SW480 (cell line): Measurements from ENCODE around the gene LRRC4B.

Experiments
- DNase-seq: peaks from one replicate; pipeline ENCODE4 v3.0.0-alpha.2; 2016; ENCODE audit warnings: low spot score

Gene LRRC4B

GRCh38 chr19:50522881-50523280 lies 45.4 kb downstream of the LRRC4B start:
- DNase-seq, result no peak

- DNase-seq, result no peak
Measured at GRCh38 chr19:50520822-50521465, 47.3 kb downstream of the LRRC4B start.

GRCh38 chr19:50519006-50519575 lies 49.1 kb downstream of the LRRC4B start:
- DNase-seq, result no peak

GRCh38 chr19:50518091-50519005 lies 49.9 kb downstream of the LRRC4B start:
- DNase-seq, result no peak

- no peak for DNase-seq
Measured at GRCh38 chr19:50517704-50518075, 50.5 kb downstream of the LRRC4B start.

GRCh38 chr19:50516964-50517703 lies 51.1 kb downstream of the LRRC4B start:
- no peak for DNase-seq

- no peak for DNase-seq
Measured at GRCh38 chr19:50516456-50516855, 51.8 kb downstream of the LRRC4B start.

GRCh38 chr19:50515168-50515561 lies 53.1 kb downstream of the LRRC4B start:
- no peak for DNase-seq

GRCh38 chr19:50514346-50515167 lies 53.7 kb downstream of the LRRC4B start:
- DNase-seq, result no peak

GRCh38 chr19:50513746-50514345 lies 54.4 kb downstream of the LRRC4B start, which contains the start of gene ASPDH:
Gene ASPDH, minus strand, starts transcription at chr19:50513913. Its CDS starts 90 bp downstream, at chr19:50513823.
- no peak for DNase-seq

GRCh38 chr19:50512999-50513745 lies 55.1 kb downstream of the LRRC4B start:
- no peak for DNase-seq

GRCh38 chr19:50512112-50512998 lies 55.9 kb downstream of the LRRC4B start:
- DNase-seq, result no peak

GRCh38 chr19:50511069-50511822 lies 57.0 kb downstream of the LRRC4B start, which contains the start of gene JOSD2:
Gene JOSD2, minus strand, starts transcription at chr19:50511191. Its CDS starts 760 bp downstream, at chr19:50510431.
- DNase-seq, result peak; percentile 100

- no peak for DNase-seq
Measured at GRCh38 chr19:50510700-50511068, 57.6 kb downstream of the LRRC4B start.

GRCh38 chr19:50510121-50510670 lies 58.0 kb downstream of the LRRC4B start:
- DNase-seq, result no peak

- DNase-seq, result no peak
Measured at GRCh38 chr19:50509366-50509765, 58.9 kb downstream of the LRRC4B start.

GRCh38 chr19:50508843-50509190 lies 59.4 kb downstream of the LRRC4B start:
- DNase-seq, result no peak

- no peak for DNase-seq
Measured at GRCh38 chr19:50507376-50507775, 60.9 kb downstream of the LRRC4B start.
